ENCODE results near the gene UBL4B.

Gene UBL4B

GRCh38 chr1:110159168-110159567 is 46.9 kb downstream of the UBL4B start:
- no peak for DNase-seq

GRCh38 chr1:110160538-110161100 is 48.4 kb downstream of the UBL4B start:
- DNase-seq: no peak

GRCh38 chr1:110161165-110161564 is 48.9 kb downstream of the UBL4B start:
- no peak for DNase-seq

- DNase-seq: no peak
These were observed 49.6 kb downstream of the UBL4B start for GRCh38 chr1:110161849-110162248.
